SK-N-SH treated with all-trans-retinoic acid at 6 μM for 48 hours (cell line): ENCODE results near the gene PCDH9.

Experiments
- ATAC-seq: fragments of 200-7000 bp; cut with Tn5 transposase; 3 replicates; pipeline ENCODE4 v1.9.1; 2020; ENCODE audit warnings: mild to moderate bottlenecking, moderate library complexity
- ARNTL ChIP-seq: fragments of 450-650 bp; formaldehyde crosslinking; IDR thresholded peaks from 2 replicates; pipeline ENCODE4 v1.5.0; 2020; ENCODE audit warnings: low read depth, mild to moderate bottlenecking, moderate library complexity, borderline replicate concordance
- BACH2 ChIP-seq: fragments of 250-450 bp; sonication (Bioruptor Pico); IDR thresholded peaks from 2 replicates; pipeline ENCODE4 v1.9.0; 2021; ENCODE audit warnings: mild to moderate bottlenecking, borderline replicate concordance
- CREB5 ChIP-seq: fragments of 250-450 bp; sonication (Bioruptor Pico); IDR thresholded peaks from 2 replicates; pipeline ENCODE4 v1.5.1; 2020; ENCODE audit warnings: low read depth, mild to moderate bottlenecking, moderate library complexity
- CSDC2 ChIP-seq: fragments of 250-450 bp; sonication (Bioruptor Pico); IDR thresholded peaks from 2 replicates; pipeline ENCODE4 v1.5.0; 2020; ENCODE audit warnings: mild to moderate bottlenecking, moderate library complexity
- CSRNP3 ChIP-seq: fragments of 250-450 bp; sonication (Bioruptor Pico); IDR thresholded peaks from 2 replicates; pipeline ENCODE4 v1.5.1; 2021; ENCODE audit warnings: mild to moderate bottlenecking, moderate library complexity
- ESRRG ChIP-seq: fragments of 250-450 bp; sonication (Bioruptor Pico); IDR thresholded peaks from 2 replicates; pipeline ENCODE4 v1.6.1; 2021; ENCODE audit warnings: mild to moderate bottlenecking
- GLIS3 ChIP-seq: fragments of 250-450 bp; sonication (Bioruptor Pico); IDR thresholded peaks from 2 replicates; pipeline ENCODE4 v1.5.0; 2020; ENCODE audit warnings: mild to moderate bottlenecking, moderate library complexity
- ISL1 ChIP-seq: fragments of 250-450 bp; sonication (Bioruptor Pico); IDR thresholded peaks from 2 replicates; pipeline ENCODE4 v2.1.2; 2022; ENCODE audit warnings: mild to moderate bottlenecking, moderate library complexity
- OSR1 ChIP-seq: fragments of 250-450 bp; sonication (Bioruptor Pico); IDR thresholded peaks from 2 replicates; pipeline ENCODE4 v1.8.0; 2022; ENCODE audit warnings: moderate library complexity, mild to moderate bottlenecking, inconsistent platforms
- PATZ1 ChIP-seq: fragments of 250-450 bp; sonication (Bioruptor Pico); IDR thresholded peaks from 2 replicates; pipeline ENCODE4 v1.8.0; 2020; ENCODE audit warnings: mild to moderate bottlenecking, moderate library complexity, borderline replicate concordance
- POU6F1 ChIP-seq: fragments of 250-450 bp; sonication (Bioruptor Pico); IDR thresholded peaks from 2 replicates; pipeline ENCODE4 v1.8.0; 2021; ENCODE audit warnings: low read depth, mild to moderate bottlenecking, moderate library complexity, borderline replicate concordance
- PPARA ChIP-seq: fragments of 250-450 bp; sonication (Bioruptor Pico); IDR thresholded peaks from 2 replicates; pipeline ENCODE4 v1.5.0; 2020; ENCODE audit warnings: mild to moderate bottlenecking, borderline replicate concordance
- RARB ChIP-seq: fragments of 250-450 bp; sonication (Bioruptor Pico); IDR thresholded peaks from 2 replicates; pipeline ENCODE4 v1.8.0; 2021; ENCODE audit warnings: mild to moderate bottlenecking, moderate library complexity
- SNAI2 ChIP-seq: fragments of 250-450 bp; sonication (Bioruptor Pico); IDR thresholded peaks from 2 replicates; pipeline ENCODE4 v1.5.0; 2020; ENCODE audit warnings: mild to moderate bottlenecking, moderate library complexity
- TCF4 ChIP-seq: fragments of 250-450 bp; sonication (Bioruptor Pico); IDR thresholded peaks from 2 replicates; pipeline ENCODE4 v1.8.0; 2021; ENCODE audit warnings: mild to moderate bottlenecking, moderate library complexity, borderline replicate concordance
- TOX ChIP-seq: fragments of 250-450 bp; sonication (Bioruptor Pico); IDR thresholded peaks from 2 replicates; pipeline ENCODE4 v1.8.0; 2021; ENCODE audit warnings: mild to moderate bottlenecking, moderate library complexity, borderline replicate concordance
- TSHZ2 ChIP-seq: fragments of 250-450 bp; sonication (Bioruptor Pico); IDR thresholded peaks from 2 replicates; pipeline ENCODE4 v1.5.0; 2020; ENCODE audit warnings: mild to moderate bottlenecking, moderate library complexity
- ZFP3 ChIP-seq: fragments of 250-450 bp; sonication (Bioruptor Pico); IDR thresholded peaks from 2 replicates; pipeline ENCODE4 v1.5.0; 2020; ENCODE audit warnings: mild to moderate bottlenecking, moderate library complexity
- ZFP30 ChIP-seq: fragments of 450-650 bp; formaldehyde crosslinking; IDR thresholded peaks from 2 replicates; pipeline ENCODE4 v1.5.0; 2022; ENCODE audit warnings: mild to moderate bottlenecking, moderate library complexity
- ZNF565 ChIP-seq: fragments of 450-650 bp; formaldehyde crosslinking; conservative IDR thresholded peaks from 2 replicates; pipeline ENCODE4 v1.5.0; 2020; ENCODE audit warnings: low read depth, mild to moderate bottlenecking, moderate library complexity
- ZNF70 ChIP-seq: fragments of 450-650 bp; formaldehyde crosslinking; IDR thresholded peaks from 2 replicates; pipeline ENCODE4 v1.5.0; 2020; ENCODE audit warnings: mild to moderate bottlenecking, moderate library complexity

Gene PCDH9

GRCh38 chr13:66794340-66795031, 435.6 kb downstream of the PCDH9 start:
- no peak for TF ChIP-seq ZFP3
- TF ChIP-seq GLIS3 (CRISPR knock-in tag), result no peak
- no peak for TF ChIP-seq BACH2 (CRISPR knock-in tag)
- TF ChIP-seq SNAI2 (CRISPR knock-in tag), result no peak
- no peak for TF ChIP-seq OSR1 (CRISPR knock-in tag)
- no peak for TF ChIP-seq CSRNP3 (CRISPR knock-in tag)
- no peak for TF ChIP-seq PATZ1 (CRISPR knock-in tag)
- no peak for TF ChIP-seq PPARA (CRISPR knock-in tag)
- TF ChIP-seq CREB5 (CRISPR knock-in tag), result no peak
- TF ChIP-seq TOX (CRISPR knock-in tag), result no peak
- TF ChIP-seq ISL1 (CRISPR knock-in tag), result no peak
- no peak for TF ChIP-seq ZFP30
- no peak for TF ChIP-seq POU6F1
- no peak for TF ChIP-seq CSDC2 (CRISPR knock-in tag)
- TF ChIP-seq RARB (CRISPR knock-in tag), result no peak
- TF ChIP-seq ZNF565 (CRISPR knock-in tag), result no peak
- TF ChIP-seq ZNF70, result no peak
- no peak for ATAC-seq

GRCh38 chr13:66790861-66791260, 439.3 kb downstream of the PCDH9 start:
- no peak for ATAC-seq
- TF ChIP-seq GLIS3 (CRISPR knock-in tag), result no peak
- no peak for TF ChIP-seq ISL1 (CRISPR knock-in tag)
- TF ChIP-seq, all 23 proteins: peak for 0

GRCh38 chr13:66781241-66781640, 448.9 kb downstream of the PCDH9 start:
- TF ChIP-seq TCF4 (CRISPR knock-in tag), result no peak
- ATAC-seq, result no peak

- ATAC-seq, result no peak
- TF ChIP-seq ZFP30, result no peak
- no peak for TF ChIP-seq OSR1 (CRISPR knock-in tag)
- TF ChIP-seq ZNF70, result no peak
- no peak for TF ChIP-seq ARNTL (CRISPR knock-in tag)
- no peak for TF ChIP-seq TSHZ2 (CRISPR knock-in tag)
- no peak for TF ChIP-seq ZFP3
- no peak for TF ChIP-seq ISL1 (CRISPR knock-in tag)
- no peak for TF ChIP-seq CSDC2 (CRISPR knock-in tag)
- TF ChIP-seq TOX (CRISPR knock-in tag), result no peak
- TF ChIP-seq ESRRG, result no peak
- no peak for TF ChIP-seq CSRNP3 (CRISPR knock-in tag)
- TF ChIP-seq, all 23 proteins: peak for 0
Measured at GRCh38 chr13:66780814-66781213, 449.3 kb downstream of the PCDH9 start.
